Mucosa of rectum (tissue), 2 donors: Measurements from ENCODE around the gene CORO2B.

Experiments
- H3K27ac ChIP-seq, 2 donors: one replicate each; pipeline ENCODE4 v1.7.0; 2013; ENCODE audit warnings: inconsistent platforms in 2 of 2, low read depth in 2 of 2, low read length in 2 of 2
- H3K27me3 ChIP-seq, 2 donors: one replicate each; pipeline ENCODE4 v1.7.0; 2013; ENCODE audit warnings: low read length in 2 of 2; ENCODE audit not compliant: control insufficient read depth in 2 of 2, insufficient read depth in 2 of 2
- H3K36me3 ChIP-seq, 2 donors: one replicate each; pipeline ENCODE4 v1.7.0; 2013; ENCODE audit warnings: low read length in 2 of 2; ENCODE audit not compliant: control insufficient read depth in 2 of 2, insufficient read depth in 2 of 2
- H3K4me1 ChIP-seq, 2 donors: one replicate each; pipeline ENCODE4 v1.7.0; 2013; ENCODE audit warnings: low read length in 2 of 2, mild to moderate bottlenecking in 1 of 2; ENCODE audit not compliant: control insufficient read depth in 2 of 2, insufficient read depth in 2 of 2
- H3K4me3 ChIP-seq, 2 donors: one replicate each; pipeline ENCODE4 v1.7.0; 2013; ENCODE audit warnings: low read length in 2 of 2
- H3K9ac ChIP-seq, 2 donors: one replicate each; pipeline ENCODE4 v1.7.0; 2013; ENCODE audit warnings: low read length in 2 of 2, low read depth in 1 of 2, mild to moderate bottlenecking in 1 of 2
- H3K9me3 ChIP-seq, 2 donors: one replicate each; pipeline ENCODE4 v1.7.0; 2013; ENCODE audit warnings: low read length in 2 of 2; ENCODE audit not compliant: control insufficient read depth in 2 of 2
- donor health status: healthy.
- donor health status: Normal muscosa, but diverticular disease.

The CORO2B gene

DNA sequence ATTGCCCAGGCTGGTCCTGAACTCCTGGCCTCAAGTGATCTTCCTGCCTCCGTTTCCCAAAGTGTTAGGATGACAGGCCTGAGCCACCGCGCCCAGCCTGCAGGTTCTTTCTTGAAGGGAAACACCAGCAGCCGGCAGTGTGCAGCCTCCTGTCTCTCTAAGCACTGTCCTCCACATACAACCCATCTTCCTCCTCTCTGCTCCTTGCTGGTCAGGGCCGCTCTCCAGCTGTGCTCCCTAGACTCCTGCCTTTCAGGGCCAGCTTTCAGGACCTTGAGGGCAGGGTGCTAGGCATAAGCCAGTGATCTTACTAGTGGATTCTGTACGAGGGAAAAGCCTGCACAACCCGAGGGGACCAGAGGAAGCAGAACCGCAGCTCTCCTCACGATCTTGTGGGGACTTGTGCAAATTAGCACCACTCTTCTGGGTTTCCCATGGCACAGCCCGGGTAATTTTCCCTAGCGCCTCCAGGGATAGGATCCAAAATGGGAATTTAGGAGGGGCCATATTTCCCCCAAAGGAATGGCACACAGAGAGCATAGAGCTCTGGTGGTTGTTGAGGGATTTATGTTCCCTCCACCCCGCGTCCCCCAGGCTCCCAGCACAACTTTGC is 18.2 kb upstream of the CORO2B start:
- Histone ChIP-seq H3K36me3 (no peaks in the 10 kb centered on the region), H3K4me3 (no peak overlapping the region), H3K27me3 (peaks cover 20 to 28% of the 10 kb centered on the region in 2 donors), H3K9me3 (no peaks in the 10 kb centered on the region), H3K9ac (no peak overlapping the region), H3K4me1 (peaks cover 3 to 5% of the 10 kb centered on the region in 2 donors), H3K27ac (no peak overlapping the region)

DNA sequence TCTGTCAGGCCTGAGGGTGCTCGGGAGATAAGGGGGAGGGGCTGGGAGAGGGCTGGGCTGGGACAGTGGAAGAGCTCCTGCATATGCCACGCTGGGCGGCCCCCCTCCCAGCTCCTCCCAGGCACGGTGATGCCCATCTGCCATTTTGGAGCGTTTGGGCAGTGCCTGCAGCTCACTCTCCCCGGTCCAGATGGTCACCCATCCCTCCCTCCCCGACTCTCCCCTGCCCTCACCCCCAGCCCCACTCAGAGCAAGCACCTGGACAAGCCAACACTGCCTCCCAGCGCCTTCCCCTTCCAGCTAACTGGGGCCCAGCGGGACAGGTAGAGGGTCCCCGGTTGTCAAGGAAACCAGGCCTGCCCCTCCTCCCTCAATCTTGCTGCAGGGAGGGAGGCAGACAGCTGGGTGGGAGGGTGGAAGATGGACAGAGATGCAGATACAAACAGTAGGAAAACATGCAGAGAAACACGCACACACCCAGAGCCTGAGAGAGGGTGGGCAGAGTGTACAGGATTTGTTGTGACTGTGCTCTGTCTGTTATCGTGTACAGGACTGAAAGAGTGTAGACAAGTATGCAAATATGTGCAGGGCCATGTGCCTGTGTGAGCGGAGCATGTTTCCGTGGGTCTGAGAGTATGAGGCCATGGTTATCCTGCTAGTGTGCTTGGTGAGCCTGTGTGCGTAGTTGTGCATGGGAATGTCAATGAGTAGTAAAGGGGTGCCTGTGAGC is 17.5 kb upstream of the CORO2B start:
- Histone ChIP-seq H3K9ac (no peak overlapping the region), H3K9me3 (no peaks in the 10 kb centered on the region), H3K4me3 (no peak overlapping the region), H3K27ac (no peak overlapping the region), H3K27me3 (peaks cover 20 to 28% of the 10 kb centered on the region in 2 donors), H3K4me1 (peaks cover 3 to 5% of the 10 kb centered on the region in 2 donors), H3K36me3 (no peaks in the 10 kb centered on the region)

DNA sequence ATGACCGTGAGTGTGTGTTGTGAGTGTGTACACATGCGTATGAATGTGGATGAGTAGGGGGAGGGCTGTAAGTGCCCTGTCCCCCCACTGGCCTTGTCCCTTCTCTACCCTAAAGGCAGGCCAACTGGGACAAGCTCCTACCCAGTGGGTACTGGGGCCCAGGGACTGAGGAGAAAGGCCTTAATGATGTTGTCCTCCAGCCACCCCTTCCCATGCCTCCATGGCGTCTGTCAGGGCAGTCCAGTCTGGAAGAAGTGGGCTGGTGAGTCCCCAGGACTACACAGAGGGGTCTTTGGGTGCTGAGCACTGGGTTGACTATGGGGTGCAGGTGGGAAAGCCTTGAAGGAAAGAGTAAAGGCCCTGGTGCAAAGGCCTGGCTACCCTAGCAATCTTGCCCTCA is 16.9 kb upstream of the CORO2B start:
- Histone ChIP-seq H3K27me3 (peaks cover 20 to 28% of the 10 kb centered on the region in 2 donors), H3K36me3 (no peaks in the 10 kb centered on the region), H3K4me3 (no peak overlapping the region), H3K4me1 (peaks cover 3 to 5% of the 10 kb centered on the region in 2 donors), H3K9ac (no peak overlapping the region), H3K9me3 (no peaks in the 10 kb centered on the region), H3K27ac (no peak overlapping the region)

DNA sequence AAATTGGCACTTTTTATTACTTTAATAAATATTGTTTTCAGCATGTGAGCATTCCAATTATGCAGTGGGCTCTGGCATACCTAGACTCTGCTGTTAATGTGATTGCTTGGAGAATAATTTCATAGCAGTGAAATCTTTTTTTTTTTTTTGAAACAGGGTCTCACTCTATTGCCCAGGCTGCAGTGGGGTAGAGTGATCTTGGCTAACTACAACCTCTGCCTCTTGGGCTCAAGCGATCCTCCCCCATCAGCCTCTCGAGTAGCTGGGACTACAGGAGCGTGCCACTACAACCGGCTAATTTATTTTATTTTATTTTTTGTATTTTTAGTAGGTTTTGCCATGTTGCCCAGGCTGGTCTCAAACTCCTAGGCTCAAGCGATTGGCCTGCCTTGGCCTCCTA is 14.6 kb upstream of the CORO2B start:
- H3K9ac ChIP-seq: no peak overlapping the region
- H3K9me3 ChIP-seq: no peaks in the 10 kb centered on the region
- H3K27ac ChIP-seq: no peak overlapping the region
- H3K4me3 ChIP-seq: no peak overlapping the region
- peaks cover 8 to 15% of the 10 kb centered on the region in 2 donors for H3K27me3 ChIP-seq
- H3K36me3 ChIP-seq: no peaks in the 10 kb centered on the region
- peaks cover 3 to 4% of the 10 kb centered on the region in 2 donors for H3K4me1 ChIP-seq

DNA sequence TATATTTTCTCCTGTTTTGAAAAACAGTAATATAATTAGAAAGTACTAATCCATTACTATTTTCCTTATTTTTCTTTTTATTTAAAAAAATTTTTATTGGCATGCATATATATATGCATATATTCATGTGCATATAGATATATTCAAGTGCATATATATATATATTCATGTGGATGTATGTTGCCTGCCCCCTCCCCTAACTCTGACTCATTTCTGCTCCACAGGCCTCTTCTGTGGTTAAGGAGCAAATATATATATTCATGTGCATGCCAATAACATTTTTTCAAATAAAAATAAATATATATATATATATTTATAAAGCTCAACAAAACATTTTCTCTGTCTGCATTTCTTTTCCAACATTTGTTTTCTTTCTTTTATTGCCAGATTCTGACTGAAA is 13.6 kb upstream of the CORO2B start:
- Histone ChIP-seq H3K9ac (no peak overlapping the region), H3K36me3 (no peaks in the 10 kb centered on the region), H3K27me3 (peaks cover 5 to 10% of the 10 kb centered on the region in 2 donors), H3K27ac (no peak overlapping the region), H3K4me1 (no peaks in the 10 kb centered on the region), H3K9me3 (no peaks in the 10 kb centered on the region), H3K4me3 (no peak overlapping the region)

DNA sequence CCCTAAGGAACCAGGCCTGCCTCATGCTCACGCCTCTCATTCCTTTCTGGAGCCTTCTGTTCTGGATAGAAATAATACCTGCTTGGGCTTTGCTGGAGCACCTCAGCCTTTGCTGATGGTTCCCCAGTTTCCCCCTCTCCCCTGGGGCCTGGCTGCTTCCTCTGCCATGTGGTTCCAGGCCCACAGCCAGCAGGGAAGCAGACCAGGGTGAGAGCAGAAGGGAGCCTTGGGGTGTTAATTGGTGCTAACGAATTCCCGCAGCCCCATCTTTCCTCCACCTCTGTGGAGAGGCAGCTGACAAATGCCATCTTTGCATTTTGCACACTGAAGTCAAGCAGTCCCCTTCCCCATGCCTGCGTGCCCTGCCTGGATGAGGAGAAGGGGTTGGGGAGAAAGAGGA is 13.1 kb upstream of the CORO2B start:
- no peak overlapping the region for H3K9ac ChIP-seq
- no peak overlapping the region for H3K4me3 ChIP-seq
- H3K9me3 ChIP-seq: no peaks in the 10 kb centered on the region
- peaks cover under 1 to 10% of the 10 kb centered on the region in 2 donors for H3K27me3 ChIP-seq
- H3K36me3 ChIP-seq: no peaks in the 10 kb centered on the region
- H3K27ac ChIP-seq: no peak overlapping the region
- H3K4me1 ChIP-seq: no peaks in the 10 kb centered on the region

DNA sequence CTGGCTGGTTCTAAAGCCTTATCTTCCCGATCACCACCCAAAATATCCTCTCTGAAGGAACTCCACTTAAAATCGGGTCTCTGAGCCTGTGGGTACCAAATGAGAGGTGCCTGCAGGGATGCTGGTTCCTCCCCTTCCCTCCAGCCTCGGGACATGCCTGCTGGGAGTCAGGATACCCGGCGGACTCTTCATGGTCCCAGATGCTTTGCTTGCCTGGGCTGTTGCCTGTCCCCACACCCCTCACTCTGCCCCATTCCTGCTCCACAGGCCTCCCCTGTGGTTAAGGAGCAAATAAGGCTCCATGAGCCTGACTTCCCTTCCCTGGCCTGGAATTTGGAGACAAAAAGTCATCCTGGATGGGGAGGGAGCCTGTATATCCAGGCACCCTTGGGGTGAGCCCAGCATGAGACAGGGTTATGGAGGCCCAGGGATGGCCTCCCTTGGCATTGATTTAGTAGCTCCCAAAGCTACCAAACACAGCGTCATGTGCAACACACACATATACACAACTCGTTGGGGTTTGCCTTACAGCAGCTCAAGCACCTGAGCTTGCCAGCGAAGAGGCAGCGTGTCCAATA is 12.3 kb upstream of the CORO2B start:
- H3K27me3 ChIP-seq: peaks cover 3 to 15% of the 10 kb centered on the region in 2 donors
- H3K27ac ChIP-seq: no peak overlapping the region
- no peak overlapping the region for H3K9ac ChIP-seq
- H3K9me3 ChIP-seq: no peaks in the 10 kb centered on the region
- H3K4me3 ChIP-seq: no peak overlapping the region
- no peaks in the 10 kb centered on the region for H3K4me1 ChIP-seq
- no peaks in the 10 kb centered on the region for H3K36me3 ChIP-seq

DNA sequence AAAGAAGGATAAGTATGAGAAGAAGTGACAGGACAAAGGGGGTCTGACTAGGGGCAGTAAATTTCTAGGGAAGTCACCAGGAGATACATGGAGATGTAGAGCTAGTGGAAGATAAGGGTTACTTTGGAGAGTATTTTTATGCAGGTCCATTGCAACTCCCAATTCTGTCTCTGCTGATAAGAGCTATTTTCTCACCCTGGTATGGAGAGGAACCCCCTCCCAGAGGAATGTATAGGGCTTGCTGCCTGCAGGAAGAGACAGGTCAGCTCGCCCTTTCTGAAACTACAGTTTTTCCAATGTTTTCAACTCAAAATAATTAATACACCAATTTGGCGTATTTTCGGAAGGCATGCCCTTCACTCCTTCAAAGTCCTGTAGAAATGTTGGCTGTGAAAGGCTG is 11.4 kb upstream of the CORO2B start:
- Histone ChIP-seq H3K4me3 (no peak overlapping the region), H3K9me3 (no peaks in the 10 kb centered on the region), H3K36me3 (no peaks in the 10 kb centered on the region), H3K9ac (no peak overlapping the region), H3K27ac (no peak overlapping the region), H3K27me3 (peaks cover 7 to 11% of the 10 kb centered on the region in 2 donors), H3K4me1 (no peaks in the 10 kb centered on the region)

DNA sequence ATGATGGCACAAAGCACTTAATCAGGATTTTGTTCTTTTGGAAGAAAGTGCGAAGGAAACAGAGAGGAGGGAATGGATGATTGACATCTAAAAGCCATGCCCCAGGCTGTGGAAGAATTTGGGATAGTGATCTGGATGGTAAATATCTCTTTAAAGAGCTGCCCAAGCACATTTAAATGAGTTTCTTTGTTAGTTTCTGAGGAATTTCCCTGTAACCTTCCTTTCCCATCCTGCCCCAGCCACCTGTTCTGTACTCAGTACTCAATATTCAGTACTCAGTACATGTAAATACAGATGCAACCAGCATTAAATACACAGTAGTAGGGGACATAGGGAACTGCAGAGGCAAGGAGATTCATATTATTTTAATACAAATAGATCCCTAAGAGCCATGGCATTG is 7.8 kb upstream of the CORO2B start:
- Histone ChIP-seq H3K36me3 (no peaks in the 10 kb centered on the region), H3K27me3 (peaks cover 13 to 19% of the 10 kb centered on the region in 2 donors), H3K9me3 (no peaks in the 10 kb centered on the region), H3K9ac (no peak overlapping the region), H3K27ac (no peak overlapping the region), H3K4me3 (no peak overlapping the region), H3K4me1 (no peaks in the 10 kb centered on the region)

DNA sequence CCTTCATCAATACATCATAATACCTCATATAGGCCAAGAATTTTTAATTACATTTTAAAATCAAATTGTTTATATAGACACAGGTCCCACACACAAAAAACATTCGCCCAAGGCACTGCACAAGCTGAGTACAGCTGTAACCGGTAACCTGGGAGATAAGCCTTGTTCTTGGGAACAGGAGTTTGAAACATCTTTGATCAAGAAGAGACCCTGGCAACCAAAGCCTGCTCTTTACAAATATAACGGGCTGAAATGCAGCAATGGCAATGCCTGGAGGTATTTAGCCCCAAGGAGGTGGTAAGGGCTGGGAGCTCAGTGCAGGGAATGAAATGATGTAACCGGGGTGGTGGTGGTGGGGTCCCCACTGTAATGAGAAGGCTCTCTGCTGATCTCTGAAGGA is 7.2 kb upstream of the CORO2B start:
- H3K27ac ChIP-seq: no peak overlapping the region
- no peaks in the 10 kb centered on the region for H3K4me1 ChIP-seq
- H3K36me3 ChIP-seq: no peaks in the 10 kb centered on the region
- H3K4me3 ChIP-seq: no peak overlapping the region
- no peaks in the 10 kb centered on the region for H3K9me3 ChIP-seq
- H3K27me3 ChIP-seq: peaks cover 16 to 25% of the 10 kb centered on the region in 2 donors
- no peak overlapping the region for H3K9ac ChIP-seq
